Measurements from ENCODE around the gene UCHL5.
A peak's percentile ranks its signal among the peaks of the same experiment; 100 is the strongest.

Gene UCHL5, protein sequence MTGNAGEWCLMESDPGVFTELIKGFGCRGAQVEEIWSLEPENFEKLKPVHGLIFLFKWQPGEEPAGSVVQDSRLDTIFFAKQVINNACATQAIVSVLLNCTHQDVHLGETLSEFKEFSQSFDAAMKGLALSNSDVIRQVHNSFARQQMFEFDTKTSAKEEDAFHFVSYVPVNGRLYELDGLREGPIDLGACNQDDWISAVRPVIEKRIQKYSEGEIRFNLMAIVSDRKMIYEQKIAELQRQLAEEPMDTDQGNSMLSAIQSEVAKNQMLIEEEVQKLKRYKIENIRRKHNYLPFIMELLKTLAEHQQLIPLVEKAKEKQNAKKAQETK
- long read RNA-seq, full-length matches to known transcripts: 256 of 348 reads
- long read RNA-seq, partial matches to known transcripts: 18 of 348 reads
- long read RNA-seq, other reads (novel, unspliced or antisense): 74 of 348 reads

DNA sequence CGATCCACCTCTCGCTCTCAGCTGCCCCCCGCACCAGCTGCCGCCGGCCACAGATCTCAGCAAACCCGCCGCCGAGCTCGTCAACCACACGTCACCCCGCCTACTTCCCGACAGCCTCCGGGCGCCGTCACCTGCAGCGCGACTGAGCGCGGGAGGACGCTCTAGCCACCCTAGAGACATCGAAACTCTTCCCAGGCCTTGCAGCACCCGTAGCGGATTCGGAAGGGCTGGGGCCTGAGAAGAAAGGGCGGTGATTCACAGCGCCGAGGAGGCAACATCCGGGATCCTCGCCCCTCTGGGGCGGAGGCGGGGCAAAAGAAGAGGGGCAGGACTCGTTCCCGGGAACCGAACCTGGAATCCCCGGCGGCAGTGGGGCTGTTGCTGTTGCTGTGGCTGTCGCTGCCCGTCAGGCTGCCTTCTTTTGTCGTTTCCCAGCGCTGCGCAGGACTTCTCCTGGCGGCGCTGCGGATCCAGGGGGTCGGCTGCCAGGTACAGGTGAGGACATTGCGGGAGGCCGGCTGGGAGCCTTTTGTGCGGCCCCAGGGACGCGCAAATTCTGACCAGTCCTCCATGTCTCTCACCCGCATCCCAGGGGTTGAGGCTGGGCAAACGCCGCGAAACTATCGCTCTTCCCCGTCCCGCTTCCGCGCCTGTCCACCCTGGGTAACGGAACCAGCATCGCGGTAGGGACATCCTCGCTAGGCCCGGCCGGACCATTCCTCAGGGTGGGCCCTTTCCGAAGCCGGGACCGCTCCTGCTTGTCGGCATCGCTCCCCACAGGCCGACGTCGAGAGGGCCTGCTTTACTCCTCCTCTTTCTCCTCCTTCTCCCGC is at the start of gene UCHL5, which contains the start of gene RO60:
UCHL5 (minus strand) TSS at position 79 of the 833 bp plus-strand sequence. CDS start 100 bp downstream, outside the sequence.
RO60 (plus strand) TSS at position 331 of the 833 bp plus-strand sequence. CDS start 9,443 bp downstream, outside the sequence.
- Histone ChIP-seq H3K27ac (replicated peaks) (peak within 1 kb of the TSS; percentile 92), H3K27me3 (ENCODE audit: insufficient read depth, poor library complexity, severe bottlenecking) (no peaks in the 10 kb centered on the region), H3K4me3 (replicated peaks; ENCODE audit: insufficient read depth, low read length) (peak within 1 kb of the TSS; percentile 86)
- TF ChIP-seq SPI1 (IDR thresholded peaks at IDR 0.05; ENCODE audit: borderline replicate concordance, low read depth) (no peak), GABPA (IDR thresholded peaks at IDR 0.05; ENCODE audit: low read depth) (peak; percentile 62), POLR2AphosphoS5 (IDR thresholded peaks at IDR 0.05; ENCODE audit: low read depth) (peak; percentile 90)
- TF ChIP-seq, protein P1, sequence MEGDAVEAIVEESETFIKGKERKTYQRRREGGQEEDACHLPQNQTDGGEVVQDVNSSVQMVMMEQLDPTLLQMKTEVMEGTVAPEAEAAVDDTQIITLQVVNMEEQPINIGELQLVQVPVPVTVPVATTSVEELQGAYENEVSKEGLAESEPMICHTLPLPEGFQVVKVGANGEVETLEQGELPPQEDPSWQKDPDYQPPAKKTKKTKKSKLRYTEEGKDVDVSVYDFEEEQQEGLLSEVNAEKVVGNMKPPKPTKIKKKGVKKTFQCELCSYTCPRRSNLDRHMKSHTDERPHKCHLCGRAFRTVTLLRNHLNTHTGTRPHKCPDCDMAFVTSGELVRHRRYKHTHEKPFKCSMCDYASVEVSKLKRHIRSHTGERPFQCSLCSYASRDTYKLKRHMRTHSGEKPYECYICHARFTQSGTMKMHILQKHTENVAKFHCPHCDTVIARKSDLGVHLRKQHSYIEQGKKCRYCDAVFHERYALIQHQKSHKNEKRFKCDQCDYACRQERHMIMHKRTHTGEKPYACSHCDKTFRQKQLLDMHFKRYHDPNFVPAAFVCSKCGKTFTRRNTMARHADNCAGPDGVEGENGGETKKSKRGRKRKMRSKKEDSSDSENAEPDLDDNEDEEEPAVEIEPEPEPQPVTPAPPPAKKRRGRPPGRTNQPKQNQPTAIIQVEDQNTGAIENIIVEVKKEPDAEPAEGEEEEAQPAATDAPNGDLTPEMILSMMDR (IDR thresholded peaks at IDR 0.05; ENCODE audit: insufficient read depth, low read length): no peak
- TF ChIP-seq, protein P2, sequence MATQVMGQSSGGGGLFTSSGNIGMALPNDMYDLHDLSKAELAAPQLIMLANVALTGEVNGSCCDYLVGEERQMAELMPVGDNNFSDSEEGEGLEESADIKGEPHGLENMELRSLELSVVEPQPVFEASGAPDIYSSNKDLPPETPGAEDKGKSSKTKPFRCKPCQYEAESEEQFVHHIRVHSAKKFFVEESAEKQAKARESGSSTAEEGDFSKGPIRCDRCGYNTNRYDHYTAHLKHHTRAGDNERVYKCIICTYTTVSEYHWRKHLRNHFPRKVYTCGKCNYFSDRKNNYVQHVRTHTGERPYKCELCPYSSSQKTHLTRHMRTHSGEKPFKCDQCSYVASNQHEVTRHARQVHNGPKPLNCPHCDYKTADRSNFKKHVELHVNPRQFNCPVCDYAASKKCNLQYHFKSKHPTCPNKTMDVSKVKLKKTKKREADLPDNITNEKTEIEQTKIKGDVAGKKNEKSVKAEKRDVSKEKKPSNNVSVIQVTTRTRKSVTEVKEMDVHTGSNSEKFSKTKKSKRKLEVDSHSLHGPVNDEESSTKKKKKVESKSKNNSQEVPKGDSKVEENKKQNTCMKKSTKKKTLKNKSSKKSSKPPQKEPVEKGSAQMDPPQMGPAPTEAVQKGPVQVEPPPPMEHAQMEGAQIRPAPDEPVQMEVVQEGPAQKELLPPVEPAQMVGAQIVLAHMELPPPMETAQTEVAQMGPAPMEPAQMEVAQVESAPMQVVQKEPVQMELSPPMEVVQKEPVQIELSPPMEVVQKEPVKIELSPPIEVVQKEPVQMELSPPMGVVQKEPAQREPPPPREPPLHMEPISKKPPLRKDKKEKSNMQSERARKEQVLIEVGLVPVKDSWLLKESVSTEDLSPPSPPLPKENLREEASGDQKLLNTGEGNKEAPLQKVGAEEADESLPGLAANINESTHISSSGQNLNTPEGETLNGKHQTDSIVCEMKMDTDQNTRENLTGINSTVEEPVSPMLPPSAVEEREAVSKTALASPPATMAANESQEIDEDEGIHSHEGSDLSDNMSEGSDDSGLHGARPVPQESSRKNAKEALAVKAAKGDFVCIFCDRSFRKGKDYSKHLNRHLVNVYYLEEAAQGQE (IDR thresholded peaks at IDR 0.05; ENCODE audit: insufficient replicate concordance, low read depth): peak; percentile 35
- DNase-seq (ENCODE audit: low read depth in 1 of 2, low spot score in 1 of 2): peak; percentile 93 to 98

DNA sequence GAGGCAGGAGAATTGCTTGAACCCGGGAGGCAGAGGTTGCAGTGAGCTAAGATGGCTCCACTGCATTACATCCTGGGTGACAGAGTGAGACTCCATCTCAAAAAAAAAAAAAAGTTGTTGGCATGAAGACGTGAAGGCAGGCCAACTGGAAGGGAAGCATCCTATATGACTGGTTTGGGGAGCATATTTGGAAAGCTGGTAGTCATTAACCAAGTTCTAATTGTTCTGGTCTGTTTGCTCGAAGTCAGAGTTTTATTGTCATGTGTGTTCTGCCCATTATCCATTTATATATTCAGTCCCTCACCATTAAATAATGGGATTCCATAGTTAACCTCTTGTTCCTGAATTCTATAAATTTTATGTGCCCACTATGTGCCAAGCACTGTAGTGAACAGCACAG is 49.3 kb upstream of the UCHL5 start:
- H3K4me3 ChIP-seq (replicated peaks; ENCODE audit: insufficient read depth, low read length): no peak overlapping the region
- DNase-seq (ENCODE audit: low read depth in 1 of 2, low spot score in 1 of 2): no peak
- no peak overlapping the region for H3K27ac ChIP-seq (replicated peaks)
- TF ChIP-seq POLR2AphosphoS5 (IDR thresholded peaks at IDR 0.05; ENCODE audit: low read depth) (no peak), GABPA (IDR thresholded peaks at IDR 0.05; ENCODE audit: low read depth) (no peak), SPI1 (IDR thresholded peaks at IDR 0.05; ENCODE audit: borderline replicate concordance, low read depth) (no peak)
- TF ChIP-seq, protein P2 (IDR thresholded peaks at IDR 0.05; ENCODE audit: insufficient replicate concordance, low read depth): no peak
- TF ChIP-seq, protein P1 (IDR thresholded peaks at IDR 0.05; ENCODE audit: insufficient read depth, low read length): no peak
- H3K27me3 ChIP-seq (ENCODE audit: insufficient read depth, poor library complexity, severe bottlenecking): no peaks in the 10 kb centered on the region

DNA sequence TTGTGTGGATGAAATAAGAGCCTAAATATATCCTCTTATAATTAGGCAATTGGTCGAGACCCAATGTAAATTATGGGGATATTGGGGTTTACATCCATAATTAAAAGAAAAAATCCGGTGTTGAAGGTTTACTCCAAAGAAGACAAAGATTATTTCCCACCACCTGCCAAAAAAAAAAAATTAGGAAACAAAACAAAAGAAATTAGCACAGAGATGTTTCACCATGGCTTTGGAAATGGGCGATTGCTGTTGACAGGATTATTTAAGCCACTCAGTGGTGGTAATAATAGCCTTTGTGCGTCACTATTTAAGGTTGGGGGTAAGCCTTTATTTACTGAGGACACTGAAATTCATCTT is 46.6 kb upstream of the UCHL5 start:
- H3K4me3 ChIP-seq (replicated peaks; ENCODE audit: insufficient read depth, low read length): peak overlapping the region; percentile 85
- DNase-seq (ENCODE audit: low read depth in 1 of 2, low spot score in 1 of 2): no peak
- H3K27me3 ChIP-seq (ENCODE audit: insufficient read depth, poor library complexity, severe bottlenecking): no peaks in the 10 kb centered on the region
- TF ChIP-seq, protein P1 (IDR thresholded peaks at IDR 0.05; ENCODE audit: insufficient read depth, low read length): no peak
- TF ChIP-seq SPI1 (IDR thresholded peaks at IDR 0.05; ENCODE audit: borderline replicate concordance, low read depth): no peak
- TF ChIP-seq, protein P2 (IDR thresholded peaks at IDR 0.05; ENCODE audit: insufficient replicate concordance, low read depth): no peak
- no peak for TF ChIP-seq POLR2AphosphoS5 (IDR thresholded peaks at IDR 0.05; ENCODE audit: low read depth)
- TF ChIP-seq GABPA (IDR thresholded peaks at IDR 0.05; ENCODE audit: low read depth): no peak
- peak overlapping the region; percentile 60 for H3K27ac ChIP-seq (replicated peaks)
